UCSD-AML1 (cell line): ENCODE results near the gene NBAS.
"Not testable (repeated sequence)": the region's sequence is repeated elsewhere in the genome, so short reads cannot be mapped to it uniquely, and the experiment has no call there.

ENCODE experiments used
- DNase-seq: peaks from one replicate; lab custom pipeline; 2025; ENCODE audit not compliant: unreplicated experiment; lab: John Stamatoyannopoulos, UW

Gene NBAS

GRCh38 chr2:15481000-15481399 lies 80.1 kb downstream of the NBAS start:
- no peak for DNase-seq

GRCh38 chr2:15480552-15480951 lies 80.6 kb downstream of the NBAS start:
- DNase-seq = no peak

GRCh38 chr2:15472876-15473275 lies 88.3 kb downstream of the NBAS start:
- no peak for DNase-seq

- no peak for DNase-seq
Observed at GRCh38 chr2:15472133-15472532, 89.0 kb downstream of the NBAS start.

- no peak for DNase-seq
Observed at GRCh38 chr2:15471606-15472005, 89.5 kb downstream of the NBAS start.

GRCh38 chr2:15460112-15460620 lies 101.0 kb downstream of the NBAS start:
- no peak for DNase-seq

- DNase-seq = no peak
Observed at GRCh38 chr2:15458277-15458676, 102.9 kb downstream of the NBAS start.

GRCh38 chr2:15457868-15458267 lies 103.3 kb downstream of the NBAS start:
- no peak for DNase-seq

GRCh38 chr2:15456352-15456751 lies 104.8 kb downstream of the NBAS start:
- DNase-seq = no peak

- no peak for DNase-seq
Observed at GRCh38 chr2:15450808-15451207, 110.3 kb downstream of the NBAS start.

GRCh38 chr2:15449556-15450236 lies 111.4 kb downstream of the NBAS start:
- no peak for DNase-seq

- no peak for DNase-seq
Observed at GRCh38 chr2:15448250-15448839, 112.8 kb downstream of the NBAS start.

GRCh38 chr2:15447381-15447780 lies 113.8 kb downstream of the NBAS start:
- no peak for DNase-seq

GRCh38 chr2:15446961-15447360 lies 114.2 kb downstream of the NBAS start:
- no peak for DNase-seq

- no peak for DNase-seq
Observed at GRCh38 chr2:15445891-15446562, 115.1 kb downstream of the NBAS start.

- not testable (repeated sequence) for DNase-seq
Observed at GRCh38 chr2:15439768-15440524, 121.2 kb downstream of the NBAS start.

- not testable (repeated sequence) for DNase-seq
Observed at GRCh38 chr2:15439366-15439765, 121.8 kb downstream of the NBAS start.

- DNase-seq = no peak
Observed at GRCh38 chr2:15436195-15436594, 124.9 kb downstream of the NBAS start.

- no peak for DNase-seq
Observed at GRCh38 chr2:15435474-15435873, 125.7 kb downstream of the NBAS start.

GRCh38 chr2:15432642-15433256 lies 128.4 kb downstream of the NBAS start:
- no peak for DNase-seq

- DNase-seq = no peak
Observed at GRCh38 chr2:15429032-15429431, 132.1 kb downstream of the NBAS start.
